Tongue (tissue), 2 donors: ENCODE measurements around the gene CKS1B. TPM values are rescaled to one million over a fixed set of nuclear protein-coding genes. Genes with fewer than 3 reads are reported as not detected.

Experiments
- DNase-seq: peaks from one replicate; pipeline ENCODE4 v3.0.0-alpha.2; 2015
- total RNA-seq: library from RNA; depleted of rRNA; stranded (reverse); fragments of >200 nt; gene quantifications from one replicate; pipeline ENCODE4 v1.2.3, GENCODE V29; 2014

CKS1B gene
- total RNA-seq, 1 donor from 2014 or later: 35.2 TPM

DNA sequence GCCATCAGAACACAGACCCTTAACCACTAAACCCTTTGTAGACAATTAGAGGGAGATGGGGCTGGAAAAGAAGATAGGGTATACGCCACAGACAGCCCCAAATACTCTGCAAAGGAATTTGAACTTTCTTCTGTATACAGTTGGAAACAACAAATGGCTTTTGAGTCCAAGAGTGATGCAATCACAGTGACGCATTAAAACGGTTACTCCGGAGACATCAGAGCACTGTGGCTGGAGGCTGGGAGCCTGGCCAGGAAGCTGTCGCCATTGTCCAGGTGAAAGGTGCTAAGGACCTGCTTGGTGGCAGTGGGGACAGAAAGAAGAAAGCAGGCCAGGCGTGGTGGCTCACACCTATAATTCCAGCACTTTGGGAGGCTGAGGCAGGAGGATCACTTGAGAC is 12.8 kb downstream of the CKS1B start:
- DNase-seq: no peak

GRCh38 chr1:154988058-154988954 is 13.8 kb downstream of the CKS1B start:
- DNase-seq: no peak

GRCh38 chr1:154989195-154989860 is 14.8 kb downstream of the CKS1B start:
- DNase-seq: no peak

- DNase-seq: no peak
Observed at GRCh38 chr1:154990276-154990675, 15.8 kb downstream of the CKS1B start.

DNA sequence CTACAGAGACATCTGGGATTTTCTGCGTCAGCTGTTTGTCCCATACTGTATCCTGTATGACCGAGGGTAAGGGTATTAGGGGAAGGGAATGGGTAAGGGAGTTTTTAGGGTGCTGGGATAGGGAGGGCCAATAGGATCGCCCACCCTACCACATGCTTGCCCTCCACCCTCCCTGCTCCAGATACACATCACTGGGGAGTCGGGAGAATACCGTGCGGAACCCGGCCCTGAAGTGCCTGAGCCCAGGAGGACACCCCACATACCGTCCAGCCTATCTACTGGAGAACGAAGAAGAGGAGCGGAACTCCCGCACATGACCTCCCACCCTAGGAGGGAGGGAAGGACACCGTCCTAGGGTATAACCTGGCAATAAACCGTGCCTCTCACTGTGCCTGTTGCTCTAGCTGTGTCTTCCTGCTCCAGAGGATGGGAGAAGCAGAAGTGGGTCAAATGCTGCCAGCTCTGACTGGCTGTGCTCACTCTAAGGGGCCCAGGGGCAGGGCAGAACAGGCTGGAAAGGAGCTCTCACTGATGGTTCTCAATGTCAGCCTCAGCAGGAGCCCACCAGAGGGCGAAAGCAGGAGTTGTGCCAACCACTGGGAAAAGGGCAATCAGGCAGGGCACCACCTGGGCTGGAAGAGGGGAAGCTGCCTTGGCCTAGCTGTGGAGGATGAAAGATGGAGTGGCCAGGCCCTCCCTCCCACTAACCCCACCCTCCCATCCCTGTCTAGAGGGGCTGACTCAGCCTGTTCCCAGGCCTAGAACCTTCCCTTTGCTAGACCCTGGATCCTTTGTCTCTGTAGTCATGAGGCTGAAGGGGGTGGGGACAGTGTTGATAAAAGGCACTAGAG is 18.5 kb downstream of the CKS1B start:
- no peak for DNase-seq

GRCh38 chr1:154993572-154994268 is 19.2 kb downstream of the CKS1B start, which contains the start of gene LENEP:
LENEP (plus strand) TSS chr1:154993586; CDS start chr1:154993608, 22 bp downstream.
- no peak for DNase-seq

DNA sequence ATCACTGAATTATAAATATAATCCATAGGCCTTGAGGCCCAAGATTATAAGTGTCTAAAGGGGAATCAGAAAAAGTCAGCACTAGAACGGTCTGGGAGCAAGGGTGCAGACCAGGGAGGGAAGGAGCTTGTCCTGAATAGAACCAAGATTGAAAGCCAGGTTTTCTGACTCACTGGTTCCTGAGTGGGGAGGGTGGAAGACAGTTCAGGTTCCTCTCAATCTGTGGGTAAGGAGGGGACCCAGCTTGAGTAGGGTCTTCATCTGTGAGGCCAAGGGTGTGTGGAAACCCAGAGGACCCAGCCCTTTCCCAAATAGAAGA is 19.7 kb downstream of the CKS1B start:
- no peak for DNase-seq

DNA sequence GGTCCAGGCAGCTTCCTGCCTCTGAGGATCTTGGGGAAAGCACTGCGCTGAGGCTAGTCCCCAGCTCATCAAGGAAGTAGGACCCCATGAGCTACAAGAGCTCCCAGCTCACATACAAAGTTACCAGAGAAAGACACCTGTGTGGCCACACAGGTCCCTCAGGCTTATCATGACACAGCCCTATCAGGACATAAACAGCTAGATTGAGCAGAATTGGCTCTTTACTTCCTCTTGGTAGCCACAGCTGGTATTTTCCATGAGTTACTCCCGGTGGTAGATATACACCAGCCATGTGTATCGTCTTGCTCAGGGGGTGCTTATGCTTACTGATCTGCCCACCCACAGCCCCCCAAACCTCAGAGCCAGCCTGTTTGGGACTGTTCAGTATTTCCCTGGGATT is 20.1 kb downstream of the CKS1B start:
- no peak for DNase-seq

- DNase-seq: peak; percentile 73
Observed at GRCh38 chr1:154995301-154995983, 21.0 kb downstream of the CKS1B start.

DNA sequence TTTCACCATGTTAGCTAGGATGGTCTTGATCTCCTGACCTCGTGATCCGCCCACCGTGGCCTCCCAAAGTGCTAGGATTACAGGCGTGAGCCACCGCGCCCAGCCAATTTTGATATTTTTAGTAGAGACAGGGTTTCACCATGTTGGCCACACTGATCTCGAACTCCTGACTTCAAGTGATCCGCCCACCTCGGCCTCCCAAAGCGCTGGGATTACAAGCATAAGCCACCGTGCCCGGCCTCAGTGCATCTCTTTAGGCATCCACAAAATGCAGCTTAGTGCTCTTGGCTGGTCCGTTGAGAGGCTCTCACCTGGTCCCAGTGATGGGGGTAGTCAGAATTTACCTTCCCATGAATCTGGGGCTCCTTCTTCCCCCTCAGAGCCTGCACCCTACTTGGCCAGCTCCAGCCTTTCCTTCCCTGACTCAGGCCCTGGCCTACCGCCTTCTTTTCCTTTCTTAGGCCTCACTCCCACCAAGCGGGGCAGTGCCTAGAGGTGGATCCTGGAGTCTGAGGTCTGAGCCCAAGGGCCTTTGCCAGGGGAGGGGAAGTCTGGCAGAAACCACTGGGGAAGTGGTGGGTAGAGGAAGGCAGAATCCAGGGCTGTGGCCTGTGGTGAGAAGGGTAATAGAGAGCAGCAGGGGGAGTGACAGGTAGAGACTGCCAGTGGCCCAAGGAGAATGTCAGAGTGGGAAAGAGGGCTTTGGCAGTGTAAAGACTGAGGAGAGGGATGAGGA is 22.7 kb downstream of the CKS1B start:
- DNase-seq: no peak

GRCh38 chr1:154998201-154998780 is 23.8 kb downstream of the CKS1B start:
- DNase-seq: no peak

DNA sequence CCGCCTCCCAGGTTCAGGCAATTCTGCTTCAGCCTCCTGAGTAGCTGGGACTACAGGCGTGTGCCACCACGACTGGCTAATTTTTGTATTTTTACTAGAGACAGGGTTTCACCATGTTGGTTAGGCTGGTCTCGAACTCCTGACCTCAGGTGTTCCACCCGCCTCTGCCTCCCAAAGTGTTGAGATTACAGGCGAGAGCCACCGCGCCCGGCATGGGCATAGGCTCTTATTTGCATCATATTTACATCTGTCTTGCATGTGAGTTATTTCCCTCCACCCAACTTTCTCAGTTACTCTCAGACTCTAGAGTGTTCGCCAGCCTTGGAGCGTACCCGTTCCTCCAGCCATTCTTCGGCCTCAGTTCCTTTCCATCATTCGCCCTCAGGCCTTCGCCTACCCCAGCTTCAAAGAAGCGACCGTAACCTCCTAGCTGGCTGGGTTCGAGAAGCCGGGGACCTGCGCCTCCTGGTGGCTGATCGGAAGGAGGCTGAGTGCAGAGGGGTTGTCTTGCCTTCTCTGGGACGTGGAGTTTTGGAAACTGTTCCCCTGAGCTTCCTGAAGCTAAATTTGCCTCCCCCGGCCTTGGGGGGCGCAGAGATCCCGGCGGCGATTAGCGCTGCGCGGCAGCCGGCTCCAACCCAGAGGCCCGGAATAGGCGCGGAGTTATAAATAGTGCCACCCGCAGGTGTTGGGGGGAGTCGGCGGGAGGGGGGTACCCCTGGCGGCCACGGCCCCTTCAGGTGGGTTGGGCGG is 24.5 kb downstream of the CKS1B start:
- DNase-seq: peak; percentile 87

DNA sequence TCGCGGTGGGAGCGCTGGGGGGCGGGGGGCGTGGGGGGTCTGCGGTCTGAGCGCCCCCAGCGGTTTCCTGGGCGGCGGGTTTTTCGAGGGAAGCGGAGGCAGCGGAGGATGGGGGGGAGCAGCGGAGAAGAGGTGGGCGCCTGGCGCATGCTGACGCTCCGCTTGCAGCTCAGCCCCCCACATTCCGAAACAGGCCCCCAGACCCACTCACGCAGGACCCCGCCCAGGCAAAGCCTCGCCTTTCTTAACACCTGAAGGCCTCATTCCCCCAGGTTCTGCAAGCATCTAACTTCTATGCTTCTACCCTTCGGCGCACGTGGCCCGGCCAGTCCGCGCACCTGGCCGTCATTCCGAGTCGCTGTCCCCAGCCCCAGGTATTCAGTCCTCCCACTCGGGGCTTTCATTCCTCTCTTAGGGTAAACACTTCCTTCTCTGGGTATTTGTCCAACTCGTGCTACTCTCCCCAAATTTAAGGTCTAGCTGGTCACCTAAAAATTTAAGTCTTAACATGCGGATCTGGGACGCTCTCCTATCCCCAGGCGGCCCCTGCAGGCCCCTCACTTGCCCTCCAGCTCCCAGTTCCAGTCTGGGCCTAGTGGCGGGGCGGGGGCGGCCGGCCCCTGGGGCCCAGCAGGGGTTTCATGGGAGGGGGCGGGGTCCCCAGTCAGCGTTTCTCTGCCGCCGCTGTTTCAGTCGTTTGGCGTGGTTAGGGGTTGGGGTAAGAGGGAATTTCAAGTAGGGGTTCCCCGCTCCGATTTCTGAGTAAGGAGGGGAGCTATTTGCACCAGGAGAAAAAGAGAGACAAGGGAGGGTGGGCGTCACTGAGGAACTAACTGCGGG is 25.3 kb downstream of the CKS1B start:
- peak; percentile 48 for DNase-seq

DNA sequence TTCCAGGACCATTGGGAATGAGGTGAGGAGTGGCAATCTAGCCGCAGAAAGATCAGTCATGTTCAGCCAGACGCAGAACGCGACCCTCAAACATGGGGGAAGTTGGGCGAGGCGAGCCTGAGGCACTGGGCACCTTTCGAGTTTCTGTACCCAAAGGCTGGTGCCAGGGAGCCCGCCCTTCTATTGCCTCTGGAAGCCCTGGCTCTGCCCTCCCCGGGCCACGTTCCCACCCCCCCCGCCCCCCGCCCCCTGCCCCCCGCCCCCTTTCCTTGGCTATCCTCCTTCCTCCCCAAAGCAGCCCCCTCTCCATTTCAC is 25.9 kb downstream of the CKS1B start:
- DNase-seq: no peak

GRCh38 chr1:155000726-155001424 is 26.4 kb downstream of the CKS1B start:
- DNase-seq: peak; percentile 95

GRCh38 chr1:155001425-155001674 is 26.9 kb downstream of the CKS1B start:
- no peak for DNase-seq

GRCh38 chr1:155001675-155002463 is 27.4 kb downstream of the CKS1B start:
- DNase-seq: peak; percentile 100
